GM12878 (cell line): ENCODE measurements around the gene EEF1E1. TPM values are rescaled to one million over a fixed set of nuclear protein-coding genes. Genes with fewer than 3 reads are reported as not detected.

Experiments used
- ATAC-seq: fragments of 200-7000 bp; cut with Tn5 transposase; 3 replicates; pipeline ENCODE4 v1.9.1; 2020; ENCODE audit warnings: mild to moderate bottlenecking, moderate library complexity
- BruUV-seq: library from RNA; stranded (reverse); fragments of 400-500 nt; replicated peaks from 2 replicates; lab custom pipeline; 2021; lab: Mats Ljungman, UMichigan
- CTCF ChIA-PET: fragments of 300-600 bp; sonication (Branson Sonifier 250); formaldehyde crosslinking; extraction: SDS; loops from one replicate; lab custom pipeline; 2021; ENCODE audit warnings: inconsistent platforms; lab: Yijun Ruan, JAX
- POLR2A ChIA-PET: fragments of 350-600 bp; formaldehyde crosslinking; extraction: SDS; loops from one replicate; lab custom pipeline; 2021; ENCODE audit warnings: inconsistent platforms; lab: Charles Lee
- RAD21 ChIA-PET: fragments of 300-600 bp; sonication (Branson Sonifier 250); formaldehyde crosslinking; loops from one replicate; lab custom pipeline; 2023; ENCODE audit warnings: antibody characterized with exemption; ENCODE audit not compliant: unreplicated experiment; lab: Charles Lee
- SMC1A ChIA-PET: fragments of 300-600 bp; sonication (Branson Sonifier 250); formaldehyde crosslinking; loops from one replicate; lab custom pipeline; 2023; ENCODE audit not compliant: unreplicated experiment, uncharacterized antibody; lab: Charles Lee
- DNase-seq: peaks from one replicate; pipeline ENCODE4 v3.0.0-alpha.2; 2011; ENCODE audit warnings: low read depth, low spot score
- FAIRE-seq: peaks from 3 replicates; lab custom pipeline; 2011; peaks lifted over from hg19 to GRCh38; lab: Jason Lieb, UNC
- H2AFZ ChIP-seq: 2 replicates; pipeline ENCODE4 v1.6.0; 2011; ENCODE audit warnings: low read depth, low read length, control low read depth; ENCODE audit not compliant: control insufficient read depth
- H3K27ac ChIP-seq: 2 replicates; pipeline ENCODE4 v1.5.1; 2011; ENCODE audit warnings: control low read depth; ENCODE audit not compliant: control insufficient read depth, insufficient read depth
- H3K27me3 ChIP-seq, 2 experiments: replicated peaks in 1 of 2; 2 replicates each; pipeline versions ENCODE4 v1.6.0 to v1.6.1; 2011; ENCODE audit warnings: low read length in 1 of 2; ENCODE audit not compliant: control insufficient read depth in 2 of 2, insufficient read depth in 2 of 2
- H3K36me3 ChIP-seq, 2 experiments: 2 replicates each; pipeline ENCODE4 v1.5.1; 2011; ENCODE audit warnings: low read length in 1 of 2; ENCODE audit not compliant: control insufficient read depth in 2 of 2, insufficient read depth in 2 of 2
- H3K4me1 ChIP-seq: 2 replicates; pipeline ENCODE4 v1.6.1; 2011; ENCODE audit warnings: mild to moderate bottlenecking, low read length, moderate library complexity, mixed read lengths; ENCODE audit not compliant: control insufficient read depth, insufficient read depth
- H3K4me2 ChIP-seq: 2 replicates; pipeline ENCODE4 v1.6.0; 2011; ENCODE audit warnings: control low read depth; ENCODE audit not compliant: control insufficient read depth, insufficient read depth
- H3K4me3 ChIP-seq: fragments of 200-600 bp; sonication (generic); 2 replicates; pipeline ENCODE4 v1.5.1; 2016
- H3K79me2 ChIP-seq: 2 replicates; pipeline ENCODE4 v1.6.0; 2011; ENCODE audit warnings: low read length; ENCODE audit not compliant: control insufficient read depth, insufficient read depth
- H3K9ac ChIP-seq: 2 replicates; pipeline ENCODE4 v1.8.0; 2011; ENCODE audit warnings: low read length, control low read depth, mixed read lengths; ENCODE audit not compliant: control insufficient read depth, insufficient read depth
- H3K9me3 ChIP-seq: replicated peaks from 3 replicates; pipeline ENCODE4 v1.5.1; 2011; ENCODE audit warnings: mild to moderate bottlenecking, low read length; ENCODE audit not compliant: control insufficient read depth, insufficient read depth
- H4K20me1 ChIP-seq: 2 replicates; pipeline ENCODE4 v1.6.0; 2011; ENCODE audit not compliant: control insufficient read depth, insufficient read depth
- ASH2L ChIP-seq: fragments of 300-600, 200-600 bp; sonication (generic); IDR thresholded peaks from 2 replicates; pipeline ENCODE4 v1.6.1; 2017; ENCODE audit warnings: low read depth, mild to moderate bottlenecking, borderline replicate concordance
- BRCA1 ChIP-seq: IDR thresholded peaks from 2 replicates; pipeline ENCODE4 v1.6.1; 2011; ENCODE audit warnings: low read depth, low read length, improper control_type of control experiment
- CBX3 ChIP-seq: fragments of 200-600 bp; sonication (generic); IDR thresholded peaks from 2 replicates; pipeline ENCODE4 v1.6.1; 2016; ENCODE audit warnings: low read depth, borderline replicate concordance
- CTCF ChIP-seq, 3 experiments: IDR thresholded peaks in 2 of 3; conservative IDR thresholded peaks in 1 of 3; 2 replicates each; pipeline ENCODE4 v1.5.1; 2011; ENCODE audit warnings: low read depth in 3 of 3, low read length in 3 of 3, mild to moderate bottlenecking in 3 of 3, control low read depth in 2 of 3, moderate library complexity in 2 of 3, inconsistent platforms in 1 of 3, mixed read lengths in 1 of 3; ENCODE audit not compliant: control insufficient read depth in 2 of 3, insufficient read depth in 1 of 3; ENCODE audit errors: extremely low read depth in 1 of 3
- E4F1 ChIP-seq: fragments of 450-650 bp; IDR thresholded peaks from 2 replicates; pipeline ENCODE4 v1.6.1; 2018; ENCODE audit warnings: borderline replicate concordance, mild to moderate bottlenecking; ENCODE audit not compliant: partially characterized antibody
- FOXK2 ChIP-seq: fragments of 450-650 bp; IDR thresholded peaks from 2 replicates; pipeline ENCODE4 v1.6.1; 2017; ENCODE audit warnings: mild to moderate bottlenecking, moderate library complexity
- HDAC2 ChIP-seq: fragments of 200-600 bp; sonication (generic); IDR thresholded peaks from 2 replicates; pipeline ENCODE4 v1.6.1; 2017
- JUND ChIP-seq: IDR thresholded peaks from 2 replicates; pipeline ENCODE4 v1.6.1; 2012; ENCODE audit warnings: low read depth, mild to moderate bottlenecking, low read length, improper control_type of control experiment, moderate library complexity
- KAT2A ChIP-seq: conservative IDR thresholded peaks from 2 replicates; pipeline ENCODE4 v1.6.1; 2011; ENCODE audit warnings: low read depth, low read length; ENCODE audit not compliant: control insufficient read depth
- NFXL1 ChIP-seq: fragments of 450-650 bp; IDR thresholded peaks from 2 replicates; pipeline ENCODE4 v1.6.1; 2017; ENCODE audit warnings: antibody characterized with exemption, mild to moderate bottlenecking, borderline replicate concordance
- NFYB ChIP-seq: IDR thresholded peaks from 2 replicates; pipeline ENCODE4 v1.6.1; 2011; ENCODE audit warnings: low read depth, mild to moderate bottlenecking, low read length, improper control_type of control experiment, moderate library complexity; ENCODE audit not compliant: insufficient read depth
- PAX5 ChIP-seq: IDR thresholded peaks from 2 replicates; pipeline ENCODE4 v1.6.1; 2011; ENCODE audit warnings: low read depth, low read length, borderline replicate concordance
- PAX8 ChIP-seq: fragments of 450-650 bp; IDR thresholded peaks from 2 replicates; pipeline ENCODE4 v1.6.1; 2017; ENCODE audit warnings: mild to moderate bottlenecking, moderate library complexity
- RAD21 ChIP-seq: IDR thresholded peaks from 2 replicates; pipeline ENCODE4 v1.6.1; 2011; ENCODE audit warnings: mild to moderate bottlenecking, low read depth, low read length, moderate library complexity; ENCODE audit not compliant: insufficient read depth
- SMAD1 ChIP-seq: fragments of 450-650 bp; IDR thresholded peaks from 2 replicates; pipeline ENCODE4 v1.6.1; 2018; ENCODE audit warnings: mild to moderate bottlenecking, low read depth; ENCODE audit not compliant: partially characterized antibody
- SMC3 ChIP-seq: IDR thresholded peaks from 2 replicates; pipeline ENCODE4 v1.6.1; 2011; ENCODE audit warnings: low read length, improper control_type of control experiment, borderline replicate concordance
- SREBF2 ChIP-seq: IDR thresholded peaks from 2 replicates; pipeline ENCODE4 v1.6.1; 2012; ENCODE audit warnings: mild to moderate bottlenecking, low read length
- SUPT20H ChIP-seq: IDR thresholded peaks from 2 replicates; pipeline ENCODE4 v1.6.1; 2011; ENCODE audit warnings: low read depth, mild to moderate bottlenecking, low read length, moderate library complexity, borderline replicate concordance; ENCODE audit not compliant: control insufficient read depth
- USF2 ChIP-seq: IDR thresholded peaks from 2 replicates; pipeline ENCODE4 v1.6.1; 2011; ENCODE audit warnings: low read depth, low read length, improper control_type of control experiment, borderline replicate concordance
- ZNF622 ChIP-seq: fragments of 450-650 bp; IDR thresholded peaks from 2 replicates; pipeline ENCODE4 v1.6.1; 2017; ENCODE audit warnings: mild to moderate bottlenecking, inconsistent platforms
- WGBS: methylation state at CpG from one replicate; pipeline ENCODE4 v1.1.6; 2016; ENCODE audit warnings: low lambda C conversion rate; ENCODE audit not compliant: insufficient replicate concordance, insufficient coverage; ENCODE audit errors: missing lambda C conversion rate; 5-methylcytosine and 5-hydroxymethylcytosine counted together
- in situ Hi-C: fragments of 300-500 bp; cut with MboI; formaldehyde crosslinking; loops from 9 replicates; pipeline ENCODE4 v1.14.3; 2018; ENCODE audit warnings: mixed read lengths
- intact Hi-C: fragments of 100-400 bp; cut with micrococcal nuclease; formaldehyde crosslinking; loops from one replicate; pipeline ENCODE4 v1.14.2; 2022; ENCODE audit not compliant: unreplicated experiment
- polyA plus RNA-seq, 11 experiments: library from polyadenylated mRNA; depleted of rRNA in 4 of 11; unstranded in 6 of 11; stranded (reverse) in 5 of 11; fragments of >200 nt; fragmentation: Nextera tagmentation in 4 of 11; fragmentation: Illumina TruSeq in 1 of 11; extraction: Ambion mirVana in 4 of 11; extraction: Trizol in 1 of 11; gene quantifications; 1 replicate in 1 of 11; 2 replicates in 10 of 11; pipeline versions ENCODE4 v1.2.1 to v1.2.3, GENCODE V29; 2011 to 2016; ENCODE audit warnings: inconsistent platforms in 2 of 11, missing spikeins in 2 of 11, low read depth in 1 of 11
- total RNA-seq, 4 experiments: library from RNA; depleted of rRNA in 3 of 4; stranded (reverse); fragments of >200 nt in 3 of 4; fragmentation: Illumina TruSeq in 1 of 4; extraction: Trizol in 1 of 4; gene quantifications; 2 replicates each; pipeline versions ENCODE4 v1.2.1 to v1.2.3, GENCODE V29; 2013 to 2021

Gene EEF1E1
- total and polyA plus RNA-seq, 10 of the 15 experiments (the other 5 are each of a cell fraction or from before 2014, with no cell fraction given): 55.3 to 668 (median 121) TPM

- TF ChIP-seq KAT2A: no peak
- no peak for TF ChIP-seq USF2
- no peak for TF ChIP-seq RAD21
- no peak for TF ChIP-seq HDAC2
These were observed 28.6 kb downstream of the EEF1E1 start (continued) for GRCh38 chr6:8073758-8074157.

GRCh38 chr6:8070718-8071117 is 31.6 kb downstream of the EEF1E1 start:
- Histone ChIP-seq H3K36me3 (no peaks in the 10 kb centered on the region), H3K9ac (no peak overlapping the region), H3K27ac (no peak overlapping the region), H3K4me3 (no peak overlapping the region), H2AFZ (no peak overlapping the region), H4K20me1 (no peaks in the 10 kb centered on the region), H3K4me1 (peaks cover 11% of the 10 kb centered on the region), H3K9me3 (no peaks in the 10 kb centered on the region), H3K79me2 (no peaks in the 10 kb centered on the region), H3K4me2 (no peak overlapping the region), H3K27me3 (no peaks in the 10 kb centered on the region)
- ATAC-seq: no peak
- no peak for DNase-seq
- ChIA-PET RAD21 (interaction anchor here (1.3 kb wide), 1 partner anchor 11 kb away, joined by 3 read pairs; no protein-coding TSS in a partner anchor), CTCF (interaction anchor here (0.8 to 1.0 kb wide), 2 partner anchors 11 to 147 kb away, joined by 3 read pairs; no protein-coding TSS in a partner anchor), POLR2A (no interaction called here), SMC1A (no interaction called here)
- intact Hi-C loops (no loop called here), in situ Hi-C loops (no loop called here)
- no peak for FAIRE-seq
- 89% methylated on average over 8 of the region's 8 CpGs for WGBS
- no TSS peak for BruUV-seq
- no peak for TF ChIP-seq NFYB
- TF ChIP-seq SMAD1: no peak
- no peak for TF ChIP-seq JUND
- TF ChIP-seq ASH2L: no peak
- no peak for TF ChIP-seq SUPT20H
- no peak for TF ChIP-seq BRCA1
- TF ChIP-seq FOXK2: no peak
- no peak for TF ChIP-seq PAX5
- TF ChIP-seq CTCF (IDR thresholded peaks at IDR 0.05 in 2 of 3, conservative IDR thresholded peaks at IDR 0.05 in 1 of 3; ENCODE audit: control insufficient read depth in 2 of 3, extremely low read depth in 1 of 3, insufficient read depth in 1 of 3, low read depth in 3 of 3, low read length in 3 of 3): no peak
- no peak for TF ChIP-seq SREBF2
- TF ChIP-seq ZNF622: no peak
- TF ChIP-seq CBX3: no peak
- no peak for TF ChIP-seq NFXL1
- TF ChIP-seq SMC3: no peak
- no peak for TF ChIP-seq E4F1
- TF ChIP-seq PAX8: no peak
